Glutamatergic neuron (in vitro differentiated cells): ENCODE measurements around the gene GPRIN2. TPM values are rescaled to one million over a fixed set of nuclear protein-coding genes. Genes with fewer than 3 reads are reported as not detected.
A peak's percentile ranks its signal among the peaks of the same experiment; 100 is the strongest.

Experiments used
- DNase-seq: peaks from one replicate; pipeline ENCODE4 v3.0.0; 2022
- H3K27ac Mint-ChIP-seq: one replicate; pipeline ENCODE4 v1.8.0; 2020; ENCODE audit warnings: mild to moderate bottlenecking, mixed read lengths, inconsistent platforms; ENCODE audit not compliant: unreplicated experiment
- H3K27me3 Mint-ChIP-seq: one replicate; pipeline ENCODE4 v1.8.0; 2020; ENCODE audit warnings: mild to moderate bottlenecking, moderate library complexity, mixed read lengths, inconsistent platforms; ENCODE audit not compliant: unreplicated experiment
- H3K36me3 Mint-ChIP-seq: one replicate; pipeline ENCODE4 v1.8.0; 2020; ENCODE audit warnings: mild to moderate bottlenecking, mixed read lengths, inconsistent platforms; ENCODE audit not compliant: unreplicated experiment
- H3K4me1 Mint-ChIP-seq: one replicate; pipeline ENCODE4 v1.8.0; 2020; ENCODE audit warnings: mild to moderate bottlenecking, low read depth, mixed read lengths, inconsistent platforms; ENCODE audit not compliant: unreplicated experiment
- H3K4me3 Mint-ChIP-seq: one replicate; pipeline ENCODE4 v1.8.0; 2020; ENCODE audit warnings: mild to moderate bottlenecking, mixed read lengths, inconsistent platforms; ENCODE audit not compliant: unreplicated experiment
- H3K9me3 Mint-ChIP-seq: one replicate; pipeline ENCODE4 v1.8.0; 2020; ENCODE audit warnings: mild to moderate bottlenecking, moderate library complexity, mixed read lengths, inconsistent platforms; ENCODE audit not compliant: unreplicated experiment
- CTCF ChIP-seq: fragments of 200-600 bp; sonication (generic); IDR thresholded peaks from one replicate; pipeline ENCODE4 v1.5.0; 2021; ENCODE audit not compliant: partially characterized antibody, unreplicated experiment
- total RNA-seq: library from RNA; stranded (reverse); fragmentation: NEBNext Ultra II Directional; extraction: Animal tissue kit (Norgen Biotek cat#: 25700); gene quantifications from one replicate; pipeline ENCODE4 v1.2.1, GENCODE V29; 2021; ENCODE audit not compliant: unreplicated experiment

Gene GPRIN2
- total RNA-seq, 1 donor from 2014 or later: 3.0 TPM

- peaks cover 14% of the 10 kb centered on the region for H3K27me3 Mint-ChIP-seq
- TF ChIP-seq CTCF: no peak
- no peak overlapping the region for H3K27ac Mint-ChIP-seq
- H3K4me1 Mint-ChIP-seq: no peaks in the 10 kb centered on the region
- H3K9me3 Mint-ChIP-seq: no peaks in the 10 kb centered on the region
- no peaks in the 10 kb centered on the region for H3K36me3 Mint-ChIP-seq
- DNase-seq: no peak
- no peak overlapping the region for H3K4me3 Mint-ChIP-seq
Measured at GRCh38 chr10:46558122-46558391, 1.6 kb upstream of the GPRIN2 start.

GRCh38 chr10:46557319-46558121, 1.1 kb upstream of the GPRIN2 start:
- no peak for TF ChIP-seq CTCF
- Mint-ChIP-seq H3K4me1 (no peaks in the 10 kb centered on the region), H3K9me3 (no peaks in the 10 kb centered on the region), H3K36me3 (no peaks in the 10 kb centered on the region), H3K27me3 (peaks cover 14% of the 10 kb centered on the region), H3K27ac (no peak overlapping the region), H3K4me3 (peak overlapping the region; percentile 81)
- DNase-seq: no peak

GRCh38 chr10:46555713-46556514, 544 bp downstream of the GPRIN2 start:
- Mint-ChIP-seq H3K27me3 (peaks cover 14% of the 10 kb centered on the region), H3K4me1 (no peaks in the 10 kb centered on the region), H3K36me3 (no peaks in the 10 kb centered on the region), H3K4me3 (peak overlapping the region; percentile 87), H3K27ac (peak overlapping the region; percentile 48), H3K9me3 (no peaks in the 10 kb centered on the region)
- TF ChIP-seq CTCF: no peak
- peak; percentile 76 for DNase-seq

- DNase-seq: no peak
- no peaks in the 10 kb centered on the region for H3K36me3 Mint-ChIP-seq
- no peak overlapping the region for H3K4me3 Mint-ChIP-seq
- peaks cover 14% of the 10 kb centered on the region for H3K27me3 Mint-ChIP-seq
- TF ChIP-seq CTCF: no peak
- H3K9me3 Mint-ChIP-seq: no peaks in the 10 kb centered on the region
- no peak overlapping the region for H3K27ac Mint-ChIP-seq
- no peaks in the 10 kb centered on the region for H3K4me1 Mint-ChIP-seq
Measured at GRCh38 chr10:46555366-46555712, 1.1 kb downstream of the GPRIN2 start.
